MM.1S (cell line): ENCODE measurements around the gene RPAP3.

ENCODE experiments used
- DNase-seq: peaks from one replicate; pipeline ENCODE4 v3.0.0-alpha.2; 2015
- H2AFZ ChIP-seq: fragments of 300-600 bp; sonication (generic); 2 replicates; pipeline ENCODE4 v1.6.0; 2016; ENCODE audit warnings: antibody characterized with exemption, low read length
- H3F3A ChIP-seq: fragments of 300-600 bp; sonication (generic); 2 replicates; pipeline ENCODE4 v1.6.1; 2016; ENCODE audit warnings: mild to moderate bottlenecking, antibody characterized with exemption, low read length, moderate library complexity, mixed read lengths; ENCODE audit not compliant: insufficient read depth
- H3K27ac ChIP-seq: fragments of 300-600 bp; sonication (generic); 2 replicates; pipeline ENCODE4 v1.5.1; 2016; ENCODE audit warnings: mild to moderate bottlenecking, low read length
- H3K27me3 ChIP-seq: fragments of 300-600 bp; sonication (generic); replicated peaks from 2 replicates; pipeline ENCODE4 v1.6.0; 2016; ENCODE audit warnings: low read length; ENCODE audit not compliant: insufficient read depth
- H3K36me3 ChIP-seq: fragments of 300-600 bp; sonication (generic); replicated peaks from 2 replicates; pipeline ENCODE4 v1.6.1; 2016; ENCODE audit warnings: mild to moderate bottlenecking, low read length, mixed read lengths; ENCODE audit not compliant: insufficient read depth
- H3K4me1 ChIP-seq: fragments of 300-600 bp; sonication (generic); 2 replicates; pipeline ENCODE4 v1.6.1; 2016; ENCODE audit warnings: low read length, mixed read lengths
- H3K4me2 ChIP-seq: fragments of 300-600 bp; sonication (generic); 2 replicates; pipeline ENCODE4 v1.6.0; 2016; ENCODE audit warnings: low read depth, low read length
- H3K4me3 ChIP-seq: fragments of 300-600 bp; sonication (generic); 2 replicates; pipeline ENCODE4 v1.5.1; 2016; ENCODE audit warnings: low read length, mixed read lengths
- H3K79me2 ChIP-seq: fragments of 300-600 bp; sonication (generic); 2 replicates; pipeline ENCODE4 v1.6.1; 2016; ENCODE audit warnings: mixed run types, low read length, mixed read lengths
- H3K9ac ChIP-seq: fragments of 300-600 bp; sonication (generic); 2 replicates; pipeline ENCODE4 v1.6.1; 2016; ENCODE audit warnings: low read length, mixed read lengths
- H3K9me2 ChIP-seq: fragments of 300-600 bp; sonication (generic); replicated peaks from 2 replicates; pipeline ENCODE4 v1.6.1; 2016; ENCODE audit warnings: mild to moderate bottlenecking, low read length, mixed read lengths; ENCODE audit not compliant: insufficient read depth
- H3K9me3 ChIP-seq: fragments of 300-600 bp; sonication (generic); replicated peaks from 2 replicates; pipeline ENCODE4 v1.6.1; 2016; ENCODE audit warnings: mild to moderate bottlenecking, low read length, mixed read lengths; ENCODE audit not compliant: insufficient read depth
- H4K20me1 ChIP-seq: fragments of 300-600 bp; sonication (generic); 2 replicates; pipeline ENCODE4 v1.6.1; 2016; ENCODE audit warnings: mild to moderate bottlenecking, low read length, moderate library complexity, mixed read lengths; ENCODE audit not compliant: insufficient read depth
- CTCF ChIP-seq: fragments of 300-600 bp; sonication (generic); IDR thresholded peaks from 2 replicates; pipeline ENCODE4 v1.5.1; 2016; ENCODE audit warnings: antibody characterized with exemption, low read length, mixed read lengths
- EZH2 ChIP-seq: fragments of 300-600 bp; sonication (generic); optimal IDR thresholded peaks from 2 replicates; pipeline ENCODE3; 2017; ENCODE audit warnings: low read depth, mild to moderate bottlenecking, antibody characterized with exemption, low read length, mixed read lengths
- EZH2phosphoT487 ChIP-seq: fragments of 300-600 bp; sonication (generic); IDR thresholded peaks from 2 replicates; pipeline ENCODE4 v1.6.1; 2018; ENCODE audit warnings: antibody characterized with exemption, low read length

Gene RPAP3

GRCh38 chr12:47732504-47732903 is 26.7 kb upstream of the RPAP3 start:
- Histone ChIP-seq H3F3A (no peaks in the 10 kb centered on the region), H3K4me1 (no peaks in the 10 kb centered on the region), H3K9ac (no peak overlapping the region), H3K4me3 (no peak overlapping the region), H3K9me3 (no peaks in the 10 kb centered on the region), H3K27ac (no peak overlapping the region), H3K79me2 (no peaks in the 10 kb centered on the region), H4K20me1 (no peaks in the 10 kb centered on the region), H3K4me2 (no peak overlapping the region), H3K36me3 (no peaks in the 10 kb centered on the region), H3K27me3 (no peaks in the 10 kb centered on the region), H3K9me2 (no peaks in the 10 kb centered on the region), H2AFZ (no peak overlapping the region)
- DNase-seq = no peak
- TF ChIP-seq EZH2phosphoT487 (no peak), EZH2 (no peak)

- Histone ChIP-seq H3K9me3 (no peaks in the 10 kb centered on the region), H3K9ac (no peak overlapping the region), H3K4me2 (no peak overlapping the region), H3K36me3 (no peaks in the 10 kb centered on the region), H3K4me3 (no peak overlapping the region), H3K27me3 (no peaks in the 10 kb centered on the region), H2AFZ (no peak overlapping the region), H3K79me2 (no peaks in the 10 kb centered on the region), H4K20me1 (no peaks in the 10 kb centered on the region), H3K9me2 (no peaks in the 10 kb centered on the region), H3K27ac (no peak overlapping the region), H3F3A (no peaks in the 10 kb centered on the region), H3K4me1 (no peaks in the 10 kb centered on the region)
- TF ChIP-seq EZH2 = no peak
- no peak for TF ChIP-seq CTCF
- TF ChIP-seq EZH2phosphoT487 = no peak
- DNase-seq = no peak
Observed at GRCh38 chr12:47731723-47732122, 25.9 kb upstream of the RPAP3 start.

DNA sequence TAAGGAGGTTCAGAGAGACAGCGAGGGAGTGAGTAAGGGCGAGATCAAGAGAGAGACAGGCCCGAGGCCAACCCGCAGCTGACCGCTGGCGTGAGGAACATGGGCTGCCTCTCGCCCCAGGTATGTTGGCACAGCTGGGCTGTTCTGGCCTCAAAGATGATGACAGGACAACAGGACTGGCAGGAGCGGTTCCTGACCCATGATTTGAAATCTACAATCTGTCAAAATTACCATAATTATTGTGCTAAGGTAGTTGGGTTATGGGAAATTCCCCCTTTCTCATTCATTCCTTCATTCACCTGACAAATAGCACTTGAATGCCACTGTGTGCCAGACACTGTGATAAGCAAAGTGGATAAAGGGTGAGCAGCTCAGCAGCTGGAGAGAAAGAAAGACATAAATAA is 24.5 kb upstream of the RPAP3 start:
- Histone ChIP-seq H3K36me3 (no peaks in the 10 kb centered on the region), H3K27me3 (no peaks in the 10 kb centered on the region), H3K27ac (no peak overlapping the region), H3K4me1 (peaks cover 5% of the 10 kb centered on the region; the same call in 1 of the 2 replicates), H2AFZ (no peak overlapping the region), H3K9ac (no peak overlapping the region), H3K9me3 (no peaks in the 10 kb centered on the region), H3F3A (no peaks in the 10 kb centered on the region), H4K20me1 (no peaks in the 10 kb centered on the region), H3K9me2 (no peaks in the 10 kb centered on the region), H3K4me2 (no peak overlapping the region), H3K4me3 (no peak overlapping the region), H3K79me2 (no peaks in the 10 kb centered on the region)
- no peak for TF ChIP-seq EZH2
- TF ChIP-seq CTCF = no peak
- no peak for TF ChIP-seq EZH2phosphoT487
- DNase-seq = no peak

DNA sequence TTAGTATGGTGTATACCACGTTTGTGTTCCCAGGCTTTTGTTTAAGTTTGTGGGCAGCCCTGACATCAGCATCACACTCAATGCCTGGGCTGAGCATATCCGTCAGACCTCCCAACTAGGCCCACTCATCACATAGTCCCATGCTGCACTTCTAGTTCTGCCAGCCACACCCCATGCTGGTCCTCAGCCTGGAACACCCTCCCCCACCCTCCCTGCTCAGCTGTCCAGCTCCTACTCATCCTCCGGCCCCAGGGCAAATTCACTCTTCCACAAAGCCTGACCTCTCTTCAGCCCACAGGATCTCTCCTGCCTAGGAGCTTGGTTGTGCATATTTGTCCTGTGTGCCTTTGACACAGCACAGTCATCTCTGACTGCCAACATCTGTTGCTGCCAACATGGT is 23.4 kb upstream of the RPAP3 start:
- H3K79me2 ChIP-seq = no peaks in the 10 kb centered on the region
- H3K9me3 ChIP-seq = no peaks in the 10 kb centered on the region
- no peak overlapping the region for H3K9ac ChIP-seq
- no peaks in the 10 kb centered on the region for H3K36me3 ChIP-seq
- TF ChIP-seq EZH2phosphoT487 = no peak
- no peak for TF ChIP-seq EZH2
- no peak for TF ChIP-seq CTCF
- no peaks in the 10 kb centered on the region for H3K9me2 ChIP-seq
- DNase-seq = no peak
- H3K4me1 ChIP-seq = peaks cover 5% of the 10 kb centered on the region; the same call in 1 of the 2 replicates
- no peaks in the 10 kb centered on the region for H4K20me1 ChIP-seq
- no peaks in the 10 kb centered on the region for H3K27me3 ChIP-seq
- H3K27ac ChIP-seq = no peak overlapping the region
- H3K4me2 ChIP-seq = no peak overlapping the region
- no peaks in the 10 kb centered on the region for H3F3A ChIP-seq
- H3K4me3 ChIP-seq = no peak overlapping the region
- no peak overlapping the region for H2AFZ ChIP-seq
